ENCODE measurements around the gene RPL19.

Gene RPL19

DNA sequence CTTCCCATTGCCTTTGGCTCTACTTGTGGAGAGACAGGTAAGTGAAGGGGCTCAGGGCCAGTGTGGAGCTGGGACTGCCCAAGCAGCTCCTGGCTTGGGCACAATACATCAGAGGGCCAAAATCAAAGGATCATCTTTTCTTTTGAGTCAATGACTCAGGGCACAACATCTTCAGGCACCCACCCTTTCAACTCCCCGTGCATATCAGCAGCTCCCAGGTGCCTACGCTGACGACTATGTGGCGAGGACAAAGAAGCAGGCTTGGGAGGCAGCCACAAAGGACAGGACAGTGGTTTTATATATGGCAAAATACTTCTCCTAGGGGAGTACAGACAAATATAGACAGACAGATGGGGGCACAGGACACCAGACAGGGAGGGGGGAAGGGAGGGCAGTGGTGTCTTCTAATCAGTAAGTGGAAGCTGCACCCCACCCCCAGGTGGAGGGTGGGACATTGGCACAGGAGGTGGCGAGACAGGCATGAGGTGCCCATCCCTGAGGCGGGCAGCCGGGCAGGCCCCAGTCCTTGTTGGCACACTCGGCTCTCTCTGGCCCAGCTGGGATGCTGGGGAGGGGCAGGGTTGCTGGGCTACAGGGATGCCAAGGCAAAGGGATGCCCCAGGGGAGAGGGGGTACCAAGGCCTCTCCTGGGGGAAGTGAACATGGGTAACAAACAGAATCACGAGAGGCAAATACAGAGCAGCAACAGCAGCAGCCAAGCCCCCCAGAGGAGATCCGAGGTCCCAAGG is 26.4 kb upstream of the RPL19 start:
- DNase-seq, result no peak

DNA sequence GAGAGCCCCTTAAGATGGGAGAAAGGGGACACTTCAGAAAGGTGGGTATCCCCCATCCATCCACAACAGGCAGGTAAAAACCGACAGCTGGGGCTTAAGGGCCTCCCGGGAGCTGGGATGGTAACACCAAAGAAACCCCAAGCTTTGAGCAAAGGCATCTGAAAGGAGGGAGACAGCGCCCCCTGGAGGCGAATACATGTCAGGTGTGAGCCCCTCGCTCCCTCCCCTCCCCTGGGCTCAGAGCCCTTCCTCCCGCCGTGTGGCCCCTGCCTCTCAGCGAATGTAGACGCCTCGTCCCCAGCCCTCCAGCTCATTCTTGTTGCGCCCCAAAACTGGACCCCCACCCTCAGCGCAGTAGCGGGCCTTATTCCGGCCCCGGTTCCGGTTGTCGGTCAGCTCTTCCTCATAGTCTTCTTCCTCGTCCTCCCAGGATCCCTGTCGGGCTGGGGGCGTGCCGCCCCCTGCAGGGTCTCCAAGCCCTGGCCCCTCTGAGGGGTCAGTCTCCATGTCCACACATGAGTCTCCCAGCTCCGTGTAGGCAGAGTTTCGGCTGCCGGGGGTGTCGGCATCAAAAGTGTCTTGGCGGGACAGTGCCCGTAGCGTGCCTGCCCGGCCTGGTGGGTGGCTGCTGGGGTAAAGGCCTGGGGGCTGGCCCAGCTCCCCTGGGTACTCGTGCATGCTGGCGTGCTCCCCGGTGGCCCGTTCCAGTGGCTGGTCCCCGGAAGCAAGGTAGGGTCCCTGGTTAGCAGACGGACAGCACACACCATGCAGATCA is 25.0 kb upstream of the RPL19 start:
- DNase-seq, result peak; percentile 15

- DNase-seq, result no peak
These were observed 24.4 kb upstream of the RPL19 start for GRCh38 chr17:39175695-39176093.

DNA sequence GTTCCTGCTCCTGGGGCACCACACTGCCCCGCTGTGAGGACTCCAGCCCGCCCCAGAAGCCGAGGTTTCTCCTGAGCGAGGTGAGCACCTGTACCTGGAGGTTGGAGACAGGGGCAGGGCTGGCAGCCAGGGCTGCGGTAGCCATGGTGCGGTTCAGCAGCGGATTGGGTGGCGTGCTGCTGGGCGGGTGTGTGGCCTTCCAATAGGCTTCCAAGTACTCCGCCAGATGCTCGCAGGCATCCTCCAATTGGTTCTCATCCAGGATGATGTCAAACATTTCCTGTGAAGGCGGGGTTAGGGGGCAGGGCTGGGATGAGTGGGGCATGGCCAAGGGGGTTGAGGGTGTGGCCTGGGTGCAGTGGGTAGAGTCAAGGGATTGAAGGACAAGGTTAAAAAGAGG is 22.8 kb upstream of the RPL19 start:
- no peak for DNase-seq

DNA sequence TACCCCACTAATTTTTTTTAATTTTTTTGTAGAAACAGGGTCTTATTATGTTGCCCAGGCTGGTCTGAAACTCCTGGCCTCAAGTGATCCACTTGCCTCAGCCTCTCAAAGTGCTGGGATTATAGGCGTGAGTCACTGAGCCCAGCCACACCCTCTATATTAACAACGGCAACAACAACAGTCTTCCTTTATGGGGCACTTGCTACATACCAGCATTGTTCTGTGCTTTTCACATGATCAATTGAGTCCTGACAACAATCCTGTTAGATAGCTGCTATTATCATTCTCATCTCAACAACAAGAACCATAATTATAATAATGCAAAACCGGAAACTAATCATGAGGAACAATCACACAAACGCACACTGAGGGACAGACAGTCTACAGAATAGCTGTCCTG is 21.5 kb upstream of the RPL19 start:
- no peak for DNase-seq

GRCh38 chr17:39181303-39181702 is 18.8 kb upstream of the RPL19 start:
- DNase-seq, result no peak

DNA sequence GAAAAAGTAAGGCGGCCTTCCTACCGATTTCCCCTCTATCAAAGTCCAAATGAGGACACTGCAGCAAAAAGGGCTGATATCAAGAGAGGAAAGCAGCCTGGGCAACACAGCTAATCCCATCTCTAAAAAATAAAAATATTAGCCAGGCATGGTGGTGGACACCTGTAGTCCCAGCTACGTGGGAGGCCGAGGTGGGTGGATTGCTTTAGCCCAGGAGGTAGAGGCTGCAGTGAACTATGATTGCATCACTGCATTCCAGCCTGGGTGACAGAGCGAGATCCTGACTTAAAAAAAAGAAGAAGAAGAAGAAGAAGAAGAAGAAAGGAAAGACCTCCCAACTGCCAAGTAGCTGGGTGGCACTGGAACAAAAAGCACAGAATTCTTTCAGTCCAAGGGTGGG is 17.0 kb upstream of the RPL19 start:
- DNase-seq, result no peak

DNA sequence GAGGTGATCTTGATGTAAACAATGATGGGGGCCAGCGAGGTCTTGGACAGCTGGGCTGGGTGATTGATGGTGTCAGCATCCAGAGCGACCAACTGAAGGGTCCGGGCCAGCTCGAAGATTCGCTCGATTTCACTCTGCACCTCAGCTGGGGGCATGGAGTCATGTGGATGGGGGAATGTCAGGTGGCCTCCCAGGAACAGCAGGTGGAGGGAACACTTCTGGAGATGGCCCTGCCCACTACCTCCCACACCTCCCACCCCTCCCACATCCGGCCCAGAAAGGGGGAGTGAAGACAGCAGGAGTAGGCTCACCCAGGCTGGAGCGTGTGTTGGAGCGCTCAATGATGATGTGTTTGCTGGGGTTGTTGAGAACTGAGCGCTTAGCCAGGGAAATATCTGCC is 16.4 kb upstream of the RPL19 start:
- DNase-seq, result no peak

- DNase-seq, result no peak
These were observed 13.5 kb upstream of the RPL19 start for GRCh38 chr17:39186481-39187002.

GRCh38 chr17:39187152-39187830 is 12.8 kb upstream of the RPL19 start:
- no peak for DNase-seq

DNA sequence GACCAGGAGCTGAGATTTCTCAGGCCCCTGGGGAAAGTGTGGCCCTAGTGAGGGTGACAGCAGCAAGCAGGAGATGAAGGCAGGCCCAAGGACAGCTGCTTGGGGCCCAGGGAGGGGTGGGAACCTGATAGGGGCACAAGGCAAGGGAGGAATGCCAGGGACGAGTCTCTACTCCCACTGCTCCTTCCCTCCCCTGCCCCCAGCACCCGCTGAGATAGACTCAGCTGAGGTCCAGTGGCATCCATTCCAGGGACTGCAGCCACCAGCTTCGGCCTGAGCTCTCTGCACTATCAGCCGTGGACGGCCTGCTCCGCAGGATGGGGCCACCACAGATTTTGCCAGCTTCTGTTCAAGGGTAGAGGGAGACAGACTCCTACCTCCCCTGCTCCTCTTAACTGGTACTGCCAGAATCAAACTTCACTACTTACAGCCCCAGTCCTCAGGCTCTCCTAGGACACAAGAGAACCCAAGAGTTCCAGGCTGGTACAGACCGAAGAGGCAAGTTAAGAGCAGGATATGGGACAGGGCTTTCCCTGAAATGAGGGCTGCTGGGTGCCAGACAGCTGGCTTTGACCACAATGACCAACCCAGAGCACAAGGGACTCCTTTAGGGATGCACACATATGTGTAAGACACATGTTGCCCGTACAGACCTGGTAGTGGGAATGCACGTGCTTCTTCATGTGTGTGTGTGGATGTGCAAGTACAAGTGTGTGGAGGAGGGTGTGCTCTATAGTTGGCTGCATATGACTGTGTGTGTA is 8.2 kb upstream of the RPL19 start:
- no peak for DNase-seq

- no peak for DNase-seq
These were observed 7.2 kb upstream of the RPL19 start for GRCh38 chr17:39192901-39193300.

DNA sequence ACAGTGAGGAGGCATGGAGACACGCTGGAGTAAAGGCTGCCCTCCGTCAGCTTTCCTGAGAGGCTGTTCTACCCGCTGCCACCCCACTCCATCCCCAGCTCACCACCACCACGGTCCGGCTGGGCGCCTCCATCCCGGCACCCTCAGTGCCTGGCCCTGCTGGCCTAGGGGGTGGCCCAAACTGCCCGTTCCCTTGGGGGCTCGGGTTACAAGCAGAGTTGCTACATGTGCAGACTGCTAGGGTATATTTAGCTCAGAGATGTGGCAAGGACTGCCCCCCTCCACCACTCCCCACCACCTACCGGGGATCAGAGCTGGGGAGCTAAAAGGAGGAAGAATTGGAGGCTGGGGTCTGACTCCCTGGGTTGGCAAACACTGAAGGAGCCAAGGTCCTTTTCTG is 6.7 kb upstream of the RPL19 start:
- no peak for DNase-seq

- DNase-seq, result no peak
These were observed 5.7 kb upstream of the RPL19 start for GRCh38 chr17:39194089-39194984.

DNA sequence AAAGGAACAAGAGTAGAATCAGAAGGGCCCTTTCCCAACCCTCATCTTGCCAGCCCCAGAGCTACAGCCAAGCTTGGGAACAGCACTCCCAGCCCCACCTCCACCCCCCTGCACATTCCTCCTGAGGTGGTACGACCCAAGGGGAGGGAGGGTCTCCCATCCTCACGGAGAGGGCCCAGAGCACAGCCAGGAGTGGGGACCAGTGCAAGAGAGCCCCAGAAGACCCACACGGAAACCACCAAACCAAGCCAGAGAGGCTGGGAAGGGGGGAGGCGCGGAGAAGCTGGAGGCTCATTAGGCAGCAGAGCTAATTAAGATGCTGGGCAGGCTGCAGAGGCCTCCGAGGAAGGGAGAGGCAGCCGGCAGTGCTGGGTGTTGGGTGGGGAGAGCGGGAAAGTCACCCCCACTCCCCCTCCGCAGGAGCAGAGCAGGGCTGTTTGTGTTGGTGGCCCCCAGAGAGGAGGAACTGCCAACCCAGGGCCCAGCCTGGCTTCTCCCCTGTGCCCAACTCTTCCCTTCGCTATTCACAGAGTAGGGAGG is 5.0 kb upstream of the RPL19 start:
- no peak for DNase-seq

GRCh38 chr17:39195568-39196160 is 4.4 kb upstream of the RPL19 start:
- peak; percentile 15 for DNase-seq

DNA sequence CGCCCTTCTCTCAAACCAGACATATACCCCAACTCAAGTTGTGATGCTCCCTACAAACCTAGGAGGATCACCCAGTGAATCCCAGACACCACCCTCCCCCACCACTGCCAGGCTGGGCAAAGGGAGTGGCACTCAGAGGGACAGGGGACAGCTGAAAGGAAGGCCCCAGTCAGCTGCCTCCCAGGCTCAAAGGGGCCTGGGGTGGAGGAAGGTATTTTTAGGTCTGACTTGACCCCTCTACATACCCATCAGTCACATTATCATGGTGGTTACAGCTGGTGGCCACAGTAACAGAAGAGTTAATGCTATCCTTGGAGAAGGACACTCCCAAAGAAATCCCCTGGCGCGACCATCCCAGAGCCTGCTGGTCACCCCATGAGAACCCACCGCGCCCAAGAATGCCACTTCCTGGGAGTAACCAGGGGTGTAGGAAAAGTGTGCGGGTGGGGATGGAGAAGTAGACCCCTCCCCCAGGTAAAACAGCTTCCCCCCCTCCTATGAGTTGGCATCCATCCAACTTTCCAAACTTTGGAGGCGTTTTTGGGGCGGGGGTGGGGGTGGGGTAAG is 3.8 kb upstream of the RPL19 start:
- DNase-seq, result no peak

DNA sequence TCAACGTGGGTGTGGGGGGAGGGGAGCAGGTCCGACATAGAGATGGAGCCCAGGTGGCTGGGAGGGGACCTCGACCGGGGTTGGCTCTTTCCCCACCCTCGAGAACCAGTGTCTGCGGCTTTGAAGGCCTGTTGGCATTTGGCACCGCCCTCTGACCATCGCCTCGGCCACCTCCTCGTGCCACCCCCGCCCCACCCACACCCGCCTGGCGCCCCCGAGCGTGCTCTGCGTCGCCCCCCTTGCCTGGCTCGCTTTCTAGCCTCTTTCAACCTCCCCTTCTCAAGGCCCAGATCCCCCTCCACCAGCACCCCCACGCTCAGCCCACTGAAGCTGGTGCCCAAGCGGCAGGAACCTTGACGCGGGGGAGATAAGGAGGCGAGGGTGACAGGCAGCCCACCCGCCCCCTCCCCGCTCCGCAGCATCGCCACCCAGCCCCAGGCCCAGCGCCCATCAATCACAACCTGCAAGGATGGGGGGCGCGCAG is 3.2 kb upstream of the RPL19 start:
- DNase-seq, result peak; percentile 39

- peak; percentile 76 for DNase-seq
These were observed 2.5 kb upstream of the RPL19 start, which contains the start of gene CACNB1 for GRCh38 chr17:39197380-39198185. Gene CACNB1, minus strand, starts transcription at chr17:39197669. Its CDS starts 174 bp downstream, at chr17:39197495.

DNA sequence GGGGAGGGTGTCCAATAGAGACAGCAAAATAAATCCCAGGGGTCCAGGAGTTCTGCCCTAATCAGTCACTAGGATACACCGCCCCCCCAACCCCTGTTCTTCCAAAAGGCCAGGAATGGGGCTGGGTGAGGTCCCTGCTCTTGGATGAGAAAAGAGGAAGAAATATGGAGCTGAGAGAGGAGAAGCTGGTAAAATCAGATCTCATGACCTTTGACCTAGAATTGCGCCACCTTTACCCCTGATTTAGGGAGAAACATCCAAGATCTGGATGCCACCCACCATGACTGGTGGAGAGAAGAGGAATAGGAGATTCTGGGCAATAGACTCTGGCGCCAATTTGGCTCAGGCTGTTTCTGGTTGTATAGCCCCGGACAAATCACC is 1.9 kb upstream of the RPL19 start:
- no peak for DNase-seq
